Kidney (tissue), 14 donors: Measurements from ENCODE around the gene LIFR. TPM values are rescaled to one million over a fixed set of nuclear protein-coding genes. Genes with fewer than 3 reads are reported as not detected.

Experiments
- DNase-seq, 5 donors: peaks; one replicate each; pipeline ENCODE4 v3.0.0-alpha.2; 2013 to 2020
- FAIRE-seq: peaks from 2 replicates; lab custom pipeline; 2012; peaks lifted over from hg19 to GRCh38; lab: Jason Lieb, UNC
- H3K27ac ChIP-seq, 2 donors: one replicate each; pipeline ENCODE4 v1.7.0; 2013; ENCODE audit warnings: low read depth in 2 of 2, low read length in 2 of 2, inconsistent platforms in 1 of 2
- H3K27me3 ChIP-seq: one replicate; pipeline ENCODE4 v1.7.1; 2013; ENCODE audit warnings: low read length, inconsistent platforms; ENCODE audit not compliant: control insufficient read depth, insufficient read depth
- H3K36me3 ChIP-seq, 3 donors: one replicate each; pipeline versions ENCODE4 v1.7.0 to v1.7.1; 2013; ENCODE audit warnings: low read length in 3 of 3, control low read depth in 1 of 3, inconsistent platforms in 1 of 3; ENCODE audit not compliant: insufficient read depth in 3 of 3, control insufficient read depth in 2 of 3
- H3K4me1 ChIP-seq, 3 donors: one replicate each; pipeline versions ENCODE4 v1.7.0 to v1.7.1; 2013; ENCODE audit warnings: low read length in 3 of 3, inconsistent platforms in 1 of 3, low read depth in 1 of 3; ENCODE audit not compliant: control insufficient read depth in 2 of 3, insufficient read depth in 2 of 3
- H3K4me3 ChIP-seq, 3 donors: one replicate each; pipeline versions ENCODE4 v1.7.0 to v1.8.1; 2013; ENCODE audit warnings: low read length in 3 of 3, control low read depth in 1 of 3, inconsistent platforms in 1 of 3
- H3K9ac ChIP-seq, 3 donors: one replicate each; pipeline versions ENCODE4 v1.7.0 to v1.7.1; 2013; ENCODE audit warnings: low read length in 3 of 3, control low read depth in 1 of 3, inconsistent platforms in 1 of 3
- H3K9me3 ChIP-seq, 3 donors: one replicate each; pipeline versions ENCODE4 v1.7.0 to v1.7.1; 2013; ENCODE audit warnings: low read length in 3 of 3, control low read depth in 1 of 3, inconsistent platforms in 1 of 3; ENCODE audit not compliant: control insufficient read depth in 2 of 3, insufficient read depth in 1 of 3
- CTCF ChIP-seq: IDR thresholded peaks from 3 replicates; pipeline ENCODE4 v1.5.1; 2012; ENCODE audit warnings: mild to moderate bottlenecking, moderate library complexity, borderline replicate concordance; ENCODE audit not compliant: insufficient read depth; ENCODE audit errors: extremely low read depth
- intact Hi-C: fragments of 100-400 bp; cut with DNase I; formaldehyde crosslinking; loops from one replicate; pipeline ENCODE4 v1.11.1; 2022
- polyA plus RNA-seq: library from polyadenylated mRNA; stranded (reverse); fragments of 350-450 nt; fragmentation: Illumina TruSeq; extraction: RNeasy Lipid Tissue Mini Kit (QIAGEN cat#74804); gene quantifications from one replicate; pipeline ENCODE4 v1.2.3, GENCODE V29; 2014; ENCODE audit warnings: low read depth, low replicate concordance; ENCODE audit not compliant: insufficient read depth
- total RNA-seq: library from RNA; stranded (reverse); fragmentation: NEBNext Ultra II Directional; extraction: Animal tissue kit (Norgen Biotek cat#: 25700); gene quantifications from one replicate; pipeline ENCODE4 v1.2.1, GENCODE V29; 2021
- donor health status: control.
- donor health status: control.
- donor health status: control.
- donor health status: control.
- donor health status: control.
- donor health status: DM: yes; HTN: yes; CAD: no.
- donor health status: Normal renal cell carcinoma (clear cell type).

Gene LIFR
- total and polyA plus RNA-seq, 2 donors from 2014 or later = 8.5 to 90.1 TPM

- intact Hi-C loops = no loop called here
Measured at GRCh38 chr5:38471709-38472108, 84.7 kb downstream of the LIFR start.

GRCh38 chr5:38469707-38470267 lies 86.7 kb downstream of the LIFR start:
- no peak overlapping the region for H3K9ac ChIP-seq
- peaks cover 5 to 38% (median 36%) of the 10 kb centered on the region in 3 donors for H3K4me1 ChIP-seq
- FAIRE-seq = no peak
- H3K36me3 ChIP-seq = no peaks in the 10 kb centered on the region
- H3K27me3 ChIP-seq = no peaks in the 10 kb centered on the region
- H3K27ac ChIP-seq = peak overlapping the region; percentile 38 to 62
- intact Hi-C loops = no loop called here
- no peak for DNase-seq
- no peak overlapping the region for H3K4me3 ChIP-seq
- H3K9me3 ChIP-seq = no peaks in the 10 kb centered on the region
- no peak for TF ChIP-seq CTCF

More at GRCh38 chr5:38471709-38472108, 84.7 kb downstream of the LIFR start:
- TF ChIP-seq CTCF = no peak
- Histone ChIP-seq H3K4me1 (peaks cover 5 to 20% (median 19%) of the 10 kb centered on the region in 3 donors), H3K9me3 (no peaks in the 10 kb centered on the region), H3K4me3 (no peak overlapping the region), H3K36me3 (no peaks in the 10 kb centered on the region), H3K27ac (no peak overlapping the region), H3K9ac (no peak overlapping the region), H3K27me3 (no peaks in the 10 kb centered on the region)
- no peak for FAIRE-seq
- DNase-seq = no peak

GRCh38 chr5:38468978-38469706 lies 87.3 kb downstream of the LIFR start:
- Histone ChIP-seq H3K36me3 (no peaks in the 10 kb centered on the region), H3K9me3 (no peaks in the 10 kb centered on the region), H3K27me3 (no peaks in the 10 kb centered on the region), H3K9ac (no peak overlapping the region), H3K4me3 (no peak overlapping the region), H3K4me1 (peaks cover 8 to 43% (median 42%) of the 10 kb centered on the region in 3 donors), H3K27ac (peak overlapping the region; percentile 91 to 92)
- DNase-seq (peak in 2 of 5 donors; percentile 10 to 92), FAIRE-seq (no peak)
- TF ChIP-seq CTCF = no peak
- intact Hi-C loops = no loop called here
